ENCODE results near the gene CST7. TPM values are rescaled to one million over a fixed set of nuclear protein-coding genes. Genes with fewer than 3 reads are reported as not detected.

The CST7 gene
- total RNA-seq, 1 experiment from 2014 or later = not detected

DNA sequence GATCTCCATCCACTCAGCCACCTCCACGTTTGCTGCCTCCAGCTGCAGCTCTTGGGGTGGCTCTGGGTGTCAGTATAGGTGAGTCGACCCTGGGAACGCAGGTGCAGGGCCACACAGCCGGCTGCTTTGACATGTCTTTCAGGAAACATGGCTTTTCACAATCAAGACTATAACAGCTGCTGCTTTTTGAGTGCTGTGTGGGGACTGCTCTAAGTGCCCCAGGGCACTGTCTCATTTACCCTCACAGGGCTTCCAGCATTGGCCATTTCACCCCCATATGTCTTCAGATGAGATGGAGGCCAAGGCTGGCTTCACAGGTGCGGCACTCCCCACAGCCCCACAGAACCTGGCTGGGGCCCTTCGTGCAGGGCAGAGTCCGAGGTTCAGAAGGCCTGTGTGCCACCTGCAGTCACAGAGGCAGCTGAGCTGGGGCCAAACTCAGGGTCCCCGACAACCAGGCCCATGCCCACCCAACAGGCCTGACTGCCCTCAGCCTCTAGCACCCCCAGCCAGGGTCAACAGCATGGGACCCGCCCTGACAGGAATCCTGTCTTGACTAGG, 14.9 kb upstream of the CST7 start:
- Histone ChIP-seq H3K4me1 (ENCODE audit: insufficient read depth, low read length, poor library complexity, severe bottlenecking) (no peaks in the 10 kb centered on the region), H3K9me3 (ENCODE audit: low read depth, low read length, poor library complexity, severe bottlenecking) (no peaks in the 10 kb centered on the region), H3K27me3 (replicated peaks; ENCODE audit: insufficient read depth, low read depth, low read length, poor library complexity) (no peaks in the 10 kb centered on the region), H3K27ac (ENCODE audit: low read depth, low read length, poor library complexity, severe bottlenecking) (no peak overlapping the region), H3K36me3 (ENCODE audit: insufficient read depth, low read length, poor library complexity, severe bottlenecking) (no peaks in the 10 kb centered on the region), H3K4me3 (ENCODE audit: low read depth, low read length, poor library complexity, severe bottlenecking) (no peak overlapping the region)
- ChIA-PET CTCF (no interaction called here), POLR2A (ENCODE audit: low non-redundant PET) (no interaction called here)
- no peak for TF ChIP-seq EZH2 (IDR thresholded peaks at IDR 0.05; ENCODE audit: borderline replicate concordance, low read depth, low read length, poor library complexity, severe bottlenecking)
- TF ChIP-seq, protein P1, sequence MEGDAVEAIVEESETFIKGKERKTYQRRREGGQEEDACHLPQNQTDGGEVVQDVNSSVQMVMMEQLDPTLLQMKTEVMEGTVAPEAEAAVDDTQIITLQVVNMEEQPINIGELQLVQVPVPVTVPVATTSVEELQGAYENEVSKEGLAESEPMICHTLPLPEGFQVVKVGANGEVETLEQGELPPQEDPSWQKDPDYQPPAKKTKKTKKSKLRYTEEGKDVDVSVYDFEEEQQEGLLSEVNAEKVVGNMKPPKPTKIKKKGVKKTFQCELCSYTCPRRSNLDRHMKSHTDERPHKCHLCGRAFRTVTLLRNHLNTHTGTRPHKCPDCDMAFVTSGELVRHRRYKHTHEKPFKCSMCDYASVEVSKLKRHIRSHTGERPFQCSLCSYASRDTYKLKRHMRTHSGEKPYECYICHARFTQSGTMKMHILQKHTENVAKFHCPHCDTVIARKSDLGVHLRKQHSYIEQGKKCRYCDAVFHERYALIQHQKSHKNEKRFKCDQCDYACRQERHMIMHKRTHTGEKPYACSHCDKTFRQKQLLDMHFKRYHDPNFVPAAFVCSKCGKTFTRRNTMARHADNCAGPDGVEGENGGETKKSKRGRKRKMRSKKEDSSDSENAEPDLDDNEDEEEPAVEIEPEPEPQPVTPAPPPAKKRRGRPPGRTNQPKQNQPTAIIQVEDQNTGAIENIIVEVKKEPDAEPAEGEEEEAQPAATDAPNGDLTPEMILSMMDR (conservative IDR thresholded peaks at IDR 0.05; ENCODE audit: low read depth, low read length) = no peak
- no peak for DNase-seq (ENCODE audit: low spot score)
- intact Hi-C loops (cut with micrococcal nuclease; ENCODE audit: unreplicated experiment) = no loop called here
- no TSS peak for BruUV-seq (replicated peaks)

DNA sequence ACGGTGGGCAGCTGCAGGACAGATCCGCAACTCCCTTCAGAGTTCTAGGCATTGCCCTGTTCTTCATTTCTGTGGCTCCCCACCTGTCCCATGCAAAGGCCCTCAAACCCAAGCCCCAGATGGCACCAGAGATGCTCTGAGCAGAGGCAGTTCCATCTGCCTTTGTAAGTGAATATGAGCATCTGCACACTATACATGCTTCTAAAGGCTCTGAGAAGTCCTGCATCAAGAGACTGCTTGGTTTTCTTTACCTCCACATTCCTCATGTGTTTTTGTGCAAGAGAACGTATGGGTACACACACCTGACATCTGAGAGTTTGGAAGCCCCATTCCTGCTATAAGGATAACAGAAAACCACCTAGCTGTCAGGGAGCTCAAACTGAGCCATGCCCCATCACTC, 14.4 kb upstream of the CST7 start:
- POLR2A ChIA-PET (ENCODE audit: low non-redundant PET) = no interaction called here
- Histone ChIP-seq H3K4me3 (ENCODE audit: low read depth, low read length, poor library complexity, severe bottlenecking) (no peak overlapping the region), H3K36me3 (ENCODE audit: insufficient read depth, low read length, poor library complexity, severe bottlenecking) (no peaks in the 10 kb centered on the region), H3K4me1 (ENCODE audit: insufficient read depth, low read length, poor library complexity, severe bottlenecking) (no peaks in the 10 kb centered on the region), H3K9me3 (ENCODE audit: low read depth, low read length, poor library complexity, severe bottlenecking) (no peaks in the 10 kb centered on the region), H3K27ac (ENCODE audit: low read depth, low read length, poor library complexity, severe bottlenecking) (no peak overlapping the region), H3K27me3 (replicated peaks; ENCODE audit: insufficient read depth, low read depth, low read length, poor library complexity) (no peaks in the 10 kb centered on the region)
- intact Hi-C loops (cut with micrococcal nuclease; ENCODE audit: unreplicated experiment) = no loop called here
- no peak for DNase-seq (ENCODE audit: low spot score)
- TF ChIP-seq EZH2 (IDR thresholded peaks at IDR 0.05; ENCODE audit: borderline replicate concordance, low read depth, low read length, poor library complexity, severe bottlenecking) = no peak
- CTCF ChIA-PET = no interaction called here
- BruUV-seq (replicated peaks) = no TSS peak

- intact Hi-C loops (cut with micrococcal nuclease; ENCODE audit: unreplicated experiment) = no loop called here
- no peak for DNase-seq (ENCODE audit: low spot score)
- Histone ChIP-seq H3K27ac (ENCODE audit: low read depth, low read length, poor library complexity, severe bottlenecking) (no peak overlapping the region), H3K27me3 (replicated peaks; ENCODE audit: insufficient read depth, low read depth, low read length, poor library complexity) (no peaks in the 10 kb centered on the region), H3K9me3 (ENCODE audit: low read depth, low read length, poor library complexity, severe bottlenecking) (no peaks in the 10 kb centered on the region), H3K4me1 (ENCODE audit: insufficient read depth, low read length, poor library complexity, severe bottlenecking) (no peaks in the 10 kb centered on the region), H3K4me3 (ENCODE audit: low read depth, low read length, poor library complexity, severe bottlenecking) (no peak overlapping the region), H3K36me3 (ENCODE audit: insufficient read depth, low read length, poor library complexity, severe bottlenecking) (no peaks in the 10 kb centered on the region)
- ChIA-PET POLR2A (ENCODE audit: low non-redundant PET) (no interaction called here), CTCF (no interaction called here)
- TF ChIP-seq, protein P1 (conservative IDR thresholded peaks at IDR 0.05; ENCODE audit: low read depth, low read length) = no peak
- TF ChIP-seq EZH2 (IDR thresholded peaks at IDR 0.05; ENCODE audit: borderline replicate concordance, low read depth, low read length, poor library complexity, severe bottlenecking) = no peak
- no TSS peak for BruUV-seq (replicated peaks)
Observed at GRCh38 chr20:24935140-24935539, 13.9 kb upstream of the CST7 start.
